Stimulated activated CD4-positive, alpha-beta T cell treated with anti-CD3 and anti-CD28 coated beads, Interleukin-4, amount 100 ng/mL, for 1 hour (primary cell): Measurements from ENCODE around the gene TERB1.
"Not testable (repeated sequence)": the region's sequence is repeated elsewhere in the genome, so short reads cannot be mapped to it uniquely, and the experiment has no call there.

Experiments
- DNase-seq: peaks from one replicate; pipeline ENCODE4 v3.0.0-alpha.2; 2020

Gene TERB1

DNA sequence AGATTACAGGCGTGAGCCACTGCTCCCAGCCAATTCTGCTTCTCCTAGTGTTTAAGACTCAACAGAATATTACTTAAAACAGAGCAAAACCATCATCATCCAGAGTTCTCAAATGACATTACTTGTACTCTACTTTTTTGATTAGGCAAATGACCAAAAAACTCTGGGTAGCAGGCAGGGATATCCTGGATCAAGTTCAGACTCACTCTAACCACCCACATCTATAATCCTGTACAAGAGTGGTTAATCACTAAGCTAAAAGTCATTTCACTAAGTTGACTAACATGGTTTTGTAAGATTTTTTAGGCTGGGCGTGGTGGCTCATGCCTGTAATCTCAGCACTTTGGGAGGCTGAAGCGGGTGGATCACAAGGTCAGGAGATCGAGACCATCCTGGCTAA lies 22.6 kb upstream of the TERB1 start:
- no peak for DNase-seq

DNA sequence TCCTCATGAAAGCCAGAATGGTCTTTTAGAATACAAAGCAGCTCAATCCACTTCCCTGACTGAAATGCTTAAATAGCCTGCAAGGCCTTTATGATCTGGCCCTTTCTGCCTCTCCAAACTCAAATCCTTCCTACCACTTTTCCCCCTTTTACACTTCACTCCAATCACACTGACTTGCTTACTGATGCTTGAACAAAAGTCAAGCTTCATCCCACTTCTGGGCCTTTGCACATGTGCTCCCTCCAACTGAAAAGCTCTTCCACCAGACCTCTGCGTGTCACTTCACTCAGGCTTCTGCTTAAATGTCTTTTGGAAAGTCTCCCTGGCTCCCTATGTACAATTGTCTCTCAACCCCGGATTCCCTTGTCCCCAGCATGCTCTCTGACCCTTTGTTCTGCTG lies 13.3 kb upstream of the TERB1 start:
- no peak for DNase-seq

- DNase-seq: no peak
Measured at GRCh38 chr16:66811043-66811442, 9.7 kb upstream of the TERB1 start.

DNA sequence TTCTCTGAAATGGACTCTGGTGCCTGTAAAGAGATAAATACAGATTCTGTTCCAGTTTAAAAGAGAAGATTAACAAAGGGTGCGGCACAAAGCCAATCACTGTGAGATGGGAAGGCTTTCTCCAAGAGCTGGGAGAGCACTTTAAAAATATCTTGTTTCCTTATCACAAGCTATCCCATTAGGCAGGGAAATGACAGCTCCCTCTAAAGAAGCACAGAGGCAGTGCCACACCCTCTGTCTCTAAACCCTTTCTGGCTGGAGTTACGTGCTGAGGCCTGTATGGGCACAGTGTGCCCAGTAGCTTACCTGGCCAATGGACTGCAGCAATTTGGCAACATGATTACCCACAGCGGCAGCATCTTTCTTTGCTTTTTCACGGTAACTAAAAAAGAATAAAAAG lies 9.0 kb upstream of the TERB1 start:
- DNase-seq: no peak

DNA sequence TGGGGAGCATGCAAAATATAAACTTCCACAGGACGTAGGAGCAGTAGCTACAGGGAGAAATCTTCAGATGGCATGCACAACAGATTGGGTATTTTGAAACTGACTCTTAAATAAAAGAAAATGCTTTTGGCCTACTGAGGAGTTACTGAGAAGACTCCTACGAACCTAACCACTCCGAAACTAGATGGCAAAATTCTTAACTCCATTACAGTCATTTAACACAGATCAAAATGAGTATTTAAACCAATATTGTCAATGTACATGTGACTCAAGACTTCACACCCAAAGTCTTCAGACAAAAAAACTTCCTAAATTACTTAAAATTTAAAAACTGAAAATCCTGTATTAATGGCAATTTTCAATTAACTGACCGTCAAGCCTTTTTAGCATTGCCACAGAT lies 8.4 kb upstream of the TERB1 start:
- DNase-seq: no peak

DNA sequence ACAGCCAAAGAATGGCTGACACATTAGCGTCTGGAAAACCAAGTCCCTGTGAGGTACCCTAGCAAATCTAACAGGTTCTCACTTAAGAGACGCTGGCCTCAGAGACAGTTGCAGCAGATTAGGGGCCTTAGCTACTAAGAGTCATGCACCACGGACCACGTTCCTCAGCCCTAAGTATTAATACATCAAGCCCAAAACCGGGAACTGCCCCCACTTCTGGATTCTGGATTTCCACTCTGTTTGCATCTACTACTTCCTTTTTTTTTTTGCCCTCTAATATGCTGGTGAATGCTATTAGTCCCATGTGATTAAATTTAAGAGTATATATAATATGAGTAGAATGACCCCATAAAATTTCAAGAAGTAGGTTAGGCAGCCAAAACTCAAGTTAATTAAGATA lies 775 bp upstream of the TERB1 start:
- no peak for DNase-seq

DNA sequence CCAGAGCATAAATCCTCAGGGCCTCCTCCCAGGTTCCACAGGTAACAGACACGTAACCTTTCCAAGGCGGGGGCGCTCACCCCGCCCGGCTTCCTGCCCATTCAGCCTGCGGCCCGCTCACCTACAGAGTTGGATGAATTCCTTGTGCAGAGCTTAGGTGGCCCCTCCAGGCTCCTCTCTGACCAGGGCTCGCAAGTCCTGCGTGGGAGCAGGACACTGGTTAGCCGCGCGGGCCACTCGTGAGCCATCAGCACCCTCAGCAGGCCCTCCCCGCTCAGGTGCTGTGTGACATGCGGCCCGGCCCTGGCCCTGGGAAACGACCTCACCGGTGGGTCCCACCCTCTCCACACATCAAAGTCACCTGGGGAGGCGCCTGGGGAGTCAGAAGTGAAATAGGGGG lies 528 bp downstream of the TERB1 start:
- no peak for DNase-seq

DNA sequence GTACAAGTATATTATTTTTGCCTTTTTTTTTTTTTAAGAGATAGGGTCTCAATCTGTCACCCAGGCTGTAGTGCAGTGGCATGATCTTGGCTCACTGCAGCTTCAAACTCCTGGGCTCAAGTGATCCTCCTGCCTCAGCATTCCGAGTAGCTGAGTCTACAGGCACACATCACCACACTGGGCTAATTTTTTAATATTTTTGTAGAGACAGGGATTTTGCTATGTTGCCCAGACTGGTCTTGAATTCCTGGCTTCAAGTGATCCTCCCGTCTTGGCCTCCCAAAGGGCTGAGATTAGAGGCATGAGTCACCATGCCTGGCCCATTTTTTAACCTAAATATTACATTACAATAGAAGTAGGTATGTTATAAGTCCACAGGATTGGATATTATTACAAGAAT lies 3.2 kb downstream of the TERB1 start:
- no peak for DNase-seq

GRCh38 chr16:66793984-66794383 lies 7.4 kb downstream of the TERB1 start:
- DNase-seq: not testable (repeated sequence)

GRCh38 chr16:66790130-66790733 lies 11.2 kb downstream of the TERB1 start:
- DNase-seq: no peak

GRCh38 chr16:66787427-66787826 lies 14.0 kb downstream of the TERB1 start:
- no peak for DNase-seq

- DNase-seq: no peak
Measured at GRCh38 chr16:66786551-66786950, 14.8 kb downstream of the TERB1 start.

GRCh38 chr16:66776457-66776856 lies 24.9 kb downstream of the TERB1 start:
- DNase-seq: no peak

- DNase-seq: no peak
Measured at GRCh38 chr16:66774981-66775380, 26.4 kb downstream of the TERB1 start.

DNA sequence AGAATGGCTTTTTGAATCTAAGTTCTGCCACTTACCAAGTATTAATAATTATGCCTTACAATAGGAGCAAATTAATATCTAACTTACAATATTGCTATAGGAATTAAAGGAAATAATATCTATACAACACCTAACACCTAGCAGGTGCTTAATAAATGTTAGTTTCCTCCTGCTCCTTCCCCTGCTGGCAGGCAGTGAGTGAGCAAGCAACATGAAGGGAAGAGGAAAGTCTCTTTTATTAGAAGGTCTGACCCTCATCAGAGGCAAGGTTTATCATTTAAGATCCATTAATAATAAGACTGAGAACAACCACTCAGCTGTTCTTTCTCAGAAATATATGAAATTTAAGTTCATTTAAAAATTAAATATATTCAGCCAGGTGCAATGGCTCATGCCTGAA lies 43.3 kb downstream of the TERB1 start:
- no peak for DNase-seq

- DNase-seq: no peak
Measured at GRCh38 chr16:66754819-66755218, 46.6 kb downstream of the TERB1 start.

- DNase-seq: no peak
Measured at GRCh38 chr16:66754211-66754610, 47.2 kb downstream of the TERB1 start.

GRCh38 chr16:66752958-66753357 lies 48.4 kb downstream of the TERB1 start:
- DNase-seq: no peak

DNA sequence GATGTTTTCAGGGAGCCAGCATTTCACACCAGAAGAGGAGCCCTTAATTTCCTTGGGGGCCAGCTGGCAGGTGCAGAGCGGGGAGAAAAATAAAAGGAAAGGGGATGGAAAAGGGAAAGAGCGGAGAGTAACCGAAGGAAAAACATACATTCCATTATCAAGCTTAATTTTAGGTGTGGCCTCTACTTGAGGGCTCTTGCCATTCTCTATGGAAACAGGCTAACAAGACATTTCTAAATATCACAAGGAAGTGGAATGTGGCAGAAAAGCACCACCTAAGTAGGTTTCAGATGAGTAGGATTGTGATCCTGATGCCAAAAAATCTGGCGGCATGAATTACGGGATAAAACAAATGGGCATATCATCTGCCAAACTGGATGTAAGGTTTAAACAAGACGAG lies 49.0 kb downstream of the TERB1 start:
- DNase-seq: no peak

- DNase-seq: no peak
Measured at GRCh38 chr16:66751992-66752322, 49.4 kb downstream of the TERB1 start.

- peak; percentile 80 for DNase-seq
Measured at GRCh38 chr16:66751303-66751991, 49.9 kb downstream of the TERB1 start, which contains the start of gene DYNC1LI2. TSS of gene DYNC1LI2 (minus strand) at chr16:66751609. CDS start at chr16:66751591, 18 bp downstream.

DNA sequence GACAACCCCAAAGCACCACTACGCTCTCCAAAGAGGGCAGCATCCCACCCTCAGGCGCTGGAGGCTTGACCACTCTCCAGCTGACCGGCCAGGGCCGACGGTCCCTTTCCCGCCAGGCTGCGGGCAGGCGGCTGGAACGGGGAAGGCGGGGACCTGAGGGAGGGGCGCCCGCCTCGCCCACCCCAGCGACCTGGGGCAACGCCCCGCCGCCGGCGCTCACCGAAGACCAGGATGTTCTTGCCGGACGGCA lies 50.4 kb downstream of the TERB1 start:
- DNase-seq: peak; percentile 15

DNA sequence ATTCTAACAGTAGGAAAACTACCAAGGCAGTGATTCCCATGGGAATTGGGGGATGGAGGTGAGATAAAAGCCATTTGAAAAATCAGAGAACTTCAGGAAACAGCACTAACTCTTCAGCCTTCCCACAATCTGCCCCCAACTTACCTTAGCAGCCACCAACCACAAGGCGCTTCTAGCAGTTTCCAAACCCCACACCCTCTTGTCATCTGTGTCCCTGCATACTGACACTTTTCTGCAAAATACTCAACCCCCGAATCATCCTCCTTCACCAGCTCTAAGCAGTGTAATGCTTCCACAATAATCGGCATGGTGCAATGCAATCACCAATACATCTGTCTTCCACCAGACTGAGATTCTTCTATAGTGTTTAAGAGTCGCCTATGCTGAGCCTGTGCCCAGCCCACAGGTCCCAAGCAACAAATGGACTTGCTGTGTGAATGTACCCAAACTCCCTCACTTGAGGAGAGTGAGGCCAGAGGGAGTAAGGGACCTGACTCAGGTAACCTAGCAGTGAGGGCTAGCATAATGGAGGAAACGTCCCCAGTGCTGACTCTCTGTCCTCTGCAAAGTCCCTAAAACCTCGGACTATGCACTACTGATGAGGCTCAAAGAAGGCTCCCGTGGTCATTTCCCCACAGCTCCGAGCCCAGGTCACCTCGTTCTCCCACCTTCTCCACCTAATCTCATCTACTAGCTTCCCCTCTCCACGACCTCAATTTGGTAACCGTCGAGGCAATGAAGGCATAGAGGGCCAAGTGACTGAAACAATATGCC lies 50.9 kb downstream of the TERB1 start:
- no peak for DNase-seq

GRCh38 chr16:66746682-66747081 lies 54.7 kb downstream of the TERB1 start:
- DNase-seq: no peak

DNA sequence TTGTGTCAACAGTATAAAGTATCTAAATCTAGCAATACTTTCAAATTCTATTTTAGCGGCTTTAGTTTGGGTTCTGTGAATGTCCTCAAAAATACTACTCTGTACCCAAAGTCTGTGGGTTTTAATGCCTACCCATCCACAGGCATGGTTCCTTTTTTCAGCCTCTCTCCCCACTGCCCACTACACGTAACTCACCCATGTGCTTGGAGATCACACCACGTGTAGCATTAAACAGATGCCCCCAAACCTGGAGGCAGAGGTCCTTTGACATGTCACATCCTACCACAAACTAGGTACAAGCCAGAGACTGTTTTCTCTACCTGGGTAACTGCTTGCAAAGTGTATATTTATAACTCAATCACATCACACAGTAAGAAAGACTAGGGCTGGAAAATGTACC lies 55.3 kb downstream of the TERB1 start:
- no peak for DNase-seq
